Activated CD8-positive, alpha-beta memory T cell treated with anti-CD3 and anti-CD28 coated beads, Interleukin-2, amount 50 U/mL, for 24 hours (primary cell): Measurements from ENCODE around the gene HSPB9.
"Not testable (repeated sequence)": the region's sequence is repeated elsewhere in the genome, so short reads cannot be mapped to it uniquely, and the experiment has no call there.

Source experiments
- DNase-seq: peaks from one replicate; pipeline ENCODE4 v3.0.0-alpha.2; 2020; ENCODE audit errors: extremely low read depth

Gene HSPB9

DNA sequence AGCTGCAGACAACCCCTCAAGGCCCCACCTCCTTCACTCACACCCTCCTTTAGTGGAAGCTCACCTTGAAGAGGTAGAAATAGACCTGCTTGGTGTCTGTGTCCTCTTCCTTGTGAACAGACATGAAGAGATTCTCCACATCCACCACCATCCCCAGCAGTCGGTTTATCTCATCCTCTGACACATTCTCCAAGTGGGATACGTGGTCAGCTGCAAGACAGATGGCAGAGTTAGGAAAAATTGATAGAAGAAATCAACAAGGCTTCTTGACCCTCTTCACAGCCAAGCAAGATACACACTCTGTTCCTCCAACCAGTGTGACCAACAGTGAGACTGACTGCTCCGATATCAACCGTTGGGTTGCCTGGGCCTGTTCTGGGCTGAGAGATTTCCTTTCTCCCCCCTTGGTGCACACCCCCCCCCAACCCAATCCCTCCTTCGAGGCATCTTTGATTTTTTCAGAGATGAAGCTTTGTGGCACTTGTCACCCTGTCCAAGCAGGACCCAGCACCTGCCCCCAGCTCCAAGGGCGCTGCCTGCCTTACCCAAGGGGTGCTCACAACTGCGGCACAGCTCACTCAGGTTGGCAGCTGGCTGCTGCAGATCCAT is 2.3 kb upstream of the HSPB9 start:
- no peak for DNase-seq

GRCh38 chr17:42120770-42121769 is 1.5 kb upstream of the HSPB9 start, which contains the start of gene KAT2A:
KAT2A (minus strand) TSS chr17:42121367; CDS start chr17:42121304, 63 bp downstream.
- DNase-seq, result peak; percentile 32

DNA sequence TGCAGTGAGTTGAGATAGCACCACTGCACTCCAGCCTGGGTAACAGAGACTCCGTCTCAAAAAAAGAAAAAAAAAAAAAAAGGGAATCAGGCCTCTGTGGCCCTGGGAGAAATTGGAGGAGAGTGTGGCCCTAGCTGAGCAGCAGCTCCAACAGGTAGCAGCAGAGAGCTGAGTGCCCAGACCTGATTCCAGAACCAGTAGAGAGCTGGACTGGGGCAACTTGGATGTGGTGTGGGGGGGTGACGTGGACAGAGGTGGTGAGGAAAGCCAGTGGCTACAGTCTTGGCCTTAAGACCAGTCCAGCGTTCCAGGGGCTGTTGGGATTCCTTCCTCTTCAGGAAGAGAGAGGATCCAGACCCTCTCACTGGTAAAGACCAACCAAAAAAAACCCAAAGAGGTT is 1.7 kb downstream of the HSPB9 start:
- no peak for DNase-seq

GRCh38 chr17:42125565-42125964 is 3.0 kb downstream of the HSPB9 start:
- DNase-seq, result no peak

- DNase-seq, result no peak
Observed at GRCh38 chr17:42126836-42127235, 4.2 kb downstream of the HSPB9 start.

- DNase-seq, result no peak
Observed at GRCh38 chr17:42127414-42127813, 4.8 kb downstream of the HSPB9 start.

- DNase-seq, result no peak
Observed at GRCh38 chr17:42129109-42129837, 6.7 kb downstream of the HSPB9 start.

GRCh38 chr17:42130310-42130936 is 7.8 kb downstream of the HSPB9 start:
- DNase-seq, result no peak

- no peak for DNase-seq
Observed at GRCh38 chr17:42131232-42131631, 8.6 kb downstream of the HSPB9 start.

DNA sequence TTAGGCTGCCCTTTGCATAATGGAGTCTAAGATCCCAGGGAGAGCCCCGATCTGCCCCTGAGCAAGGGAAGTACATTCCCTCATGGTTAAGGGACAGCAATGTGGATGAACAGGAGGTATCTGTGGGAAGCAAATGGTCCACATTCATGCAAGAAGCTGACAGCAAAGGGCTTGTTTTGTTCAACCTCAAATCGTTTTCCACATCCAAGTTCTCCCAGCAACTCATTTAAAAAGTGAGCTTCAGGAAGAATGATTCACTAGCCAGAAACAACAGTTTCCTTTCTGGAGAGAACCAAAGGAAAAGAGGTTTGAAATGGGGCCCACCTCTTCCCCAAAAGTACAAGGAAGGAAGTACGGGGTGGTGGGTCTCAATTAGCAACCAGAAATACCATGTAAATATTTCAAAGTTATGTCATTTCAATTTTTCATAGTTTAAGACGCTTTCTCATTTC is 9.4 kb downstream of the HSPB9 start:
- no peak for DNase-seq

- DNase-seq, result no peak
Observed at GRCh38 chr17:42132941-42133340, 10.3 kb downstream of the HSPB9 start.

DNA sequence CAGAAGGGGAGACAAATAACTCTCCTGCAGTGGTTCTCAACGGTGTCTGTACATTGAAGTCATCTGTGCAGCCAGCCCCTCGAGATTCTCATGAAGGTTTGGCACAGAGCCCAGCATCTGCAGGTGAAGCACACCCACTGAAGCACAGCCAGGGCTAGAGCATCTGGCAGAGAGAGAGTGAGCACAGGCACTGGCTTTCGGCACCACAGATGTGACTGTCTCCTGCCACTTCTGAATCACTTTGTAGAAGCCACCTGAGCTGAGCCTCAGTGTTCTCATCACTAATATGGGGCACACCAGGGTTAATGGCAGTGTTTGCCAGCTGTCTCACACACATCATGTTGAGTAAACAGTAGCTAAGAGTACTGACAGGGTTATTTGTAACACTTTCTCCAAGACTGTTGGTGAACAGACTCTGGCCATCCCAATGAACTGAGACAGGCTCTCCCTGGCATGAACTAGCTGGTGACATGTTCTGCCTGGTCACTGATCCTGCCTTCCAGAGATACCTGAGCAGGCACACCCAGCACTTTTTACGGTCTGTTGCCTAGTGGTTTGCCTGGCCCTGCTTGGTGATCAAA is 10.9 kb downstream of the HSPB9 start:
- DNase-seq, result no peak

GRCh38 chr17:42135151-42135550 is 12.5 kb downstream of the HSPB9 start:
- DNase-seq, result no peak

GRCh38 chr17:42135664-42136653 is 13.4 kb downstream of the HSPB9 start:
- DNase-seq, result no peak

- no peak for DNase-seq
Observed at GRCh38 chr17:42136654-42137051, 14.0 kb downstream of the HSPB9 start.

DNA sequence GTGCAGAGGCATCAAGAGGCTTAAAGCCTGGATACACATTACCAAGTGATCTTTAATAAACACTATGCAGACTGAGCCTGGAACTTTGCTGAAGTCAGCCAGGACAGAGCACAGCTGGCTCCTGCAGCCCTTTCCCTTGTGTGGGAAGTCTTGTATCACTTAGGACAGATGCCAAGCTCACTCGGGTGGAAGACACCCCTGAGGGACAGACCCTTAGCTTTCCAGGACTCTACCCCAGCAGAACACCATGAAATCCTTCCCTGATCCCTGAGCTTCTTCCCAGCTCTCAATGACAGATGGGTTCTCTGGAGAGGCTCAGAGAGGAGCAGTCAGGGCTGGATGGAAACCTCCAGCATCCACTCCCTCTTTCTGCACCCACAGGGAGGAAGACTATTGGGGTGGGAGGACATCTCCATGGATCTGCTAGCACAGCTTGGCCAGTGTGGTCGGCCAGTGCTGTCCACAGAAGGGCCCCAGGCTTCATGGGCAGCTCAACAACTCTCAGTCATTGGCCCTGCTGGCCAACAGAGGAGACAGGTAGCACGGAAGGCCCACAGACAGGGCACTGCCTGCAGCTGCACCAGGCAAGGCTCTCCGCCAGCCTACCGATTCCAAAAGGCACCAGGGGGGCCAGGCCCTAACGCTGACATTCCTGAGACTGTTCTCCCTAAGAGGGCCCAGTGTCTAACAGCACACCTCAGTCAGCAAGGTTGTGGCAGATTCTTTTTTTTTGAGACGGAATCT is 16.3 kb downstream of the HSPB9 start:
- no peak for DNase-seq

DNA sequence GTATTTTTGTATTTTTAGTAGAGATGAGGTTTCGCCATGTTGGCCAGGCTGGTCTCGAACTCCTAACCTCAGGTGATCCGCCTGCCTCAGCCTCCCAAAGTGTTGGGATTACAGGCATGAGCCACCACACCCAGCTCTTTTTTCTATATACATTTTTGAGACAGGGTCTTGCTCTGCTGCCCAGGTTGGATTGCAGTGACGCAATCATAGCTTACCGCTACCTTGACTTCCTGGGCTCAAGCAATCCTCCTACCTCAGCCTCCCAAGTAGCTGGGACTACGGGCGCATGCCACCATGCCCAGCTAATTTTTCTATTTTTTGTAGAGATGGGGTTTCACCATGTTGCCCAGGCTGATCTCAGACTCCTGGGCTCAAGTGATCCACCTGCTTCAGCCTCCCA is 18.1 kb downstream of the HSPB9 start:
- not testable (repeated sequence) for DNase-seq

GRCh38 chr17:42141382-42141781 is 18.8 kb downstream of the HSPB9 start:
- DNase-seq, result no peak

- no peak for DNase-seq
Observed at GRCh38 chr17:42142371-42142896, 19.8 kb downstream of the HSPB9 start.
